ENCODE data around the gene KIF15. TPM values are rescaled to one million over a fixed set of nuclear protein-coding genes. Genes with fewer than 3 reads are reported as not detected.

Gene KIF15
- total and polyA plus RNA-seq, 4 experiments from 2014 or later, result 0.19 to 0.38 TPM; not detected in 2

- Histone ChIP-seq H3K36me3 (ENCODE audit: insufficient read depth, low read length) (no peaks in the 10 kb centered on the region), H3K4me3 (ENCODE audit: low read length in 2 of 2) (no peak overlapping the region), H3K27me3 (ENCODE audit: insufficient read depth, low read length) (no peaks in the 10 kb centered on the region), H3K4me1 (ENCODE audit: insufficient read depth, low read length) (peaks cover 40% of the 10 kb centered on the region), H3K27ac (ENCODE audit: low read depth, low read length) (peak overlapping the region; percentile 24), H3K9me3 (ENCODE audit: control insufficient read depth in 1 of 2, low read length in 2 of 2) (no peaks in the 10 kb centered on the region)
- peak overlapping the region in 7 of 8 donors; percentile 54 to 71 (median 68) for H3K4me3 Mint-ChIP-seq
- intact Hi-C loops (cut with micrococcal nuclease), result no loop called here
- H3K36me3 Mint-ChIP-seq, result peaks cover 7% of the 10 kb centered on the region in 2 donors
- H3K4me1 Mint-ChIP-seq, result peaks cover 27 to 60% (median 46%) of the 10 kb centered on the region in 4 donors
- DNase-seq, result peak in 4 of 5 donors; percentile 18 to 30 (median 24)
- ChIA-PET POLR2A (ENCODE audit: partially characterized antibody) (interaction anchor here (1.0 to 1.1 kb wide), 2 partner anchors 104 to 355 kb away, joined by 3 read pairs; partner anchors contain the start of gene KIAA1143), CTCF (ENCODE audit: partially characterized antibody) (no interaction called here)
- H3K9me3 Mint-ChIP-seq, result no peaks in the 10 kb centered on the region
- H3K27ac Mint-ChIP-seq, result peak overlapping the region; percentile 76 to 93 (median 90)
- H3K27me3 Mint-ChIP-seq, result no peaks in the 10 kb centered on the region
Observed at GRCh38 chr3:44865272-44866035, 103.9 kb downstream of the KIF15 start.

GRCh38 chr3:44867421-44868111 is 106.0 kb downstream of the KIF15 start:
- Mint-ChIP-seq H3K27ac (peak overlapping the region in 4 of 7 donors; percentile 10 to 90 (median 70)), H3K4me3 (no peak overlapping the region), H3K9me3 (no peaks in the 10 kb centered on the region), H3K36me3 (peaks cover 4 to 7% of the 10 kb centered on the region in 2 donors), H3K27me3 (no peaks in the 10 kb centered on the region), H3K4me1 (peaks cover 24 to 51% (median 40%) of the 10 kb centered on the region in 4 donors)
- H3K36me3 ChIP-seq (ENCODE audit: insufficient read depth, low read length), result no peaks in the 10 kb centered on the region
- POLR2A ChIA-PET (ENCODE audit: partially characterized antibody), result interaction anchor here (0.9 to 1.0 kb wide), 2 partner anchors 138 to 357 kb away, joined by 3 read pairs; no protein-coding TSS in a partner anchor
- H3K4me3 ChIP-seq (ENCODE audit: low read length in 2 of 2), result no peak overlapping the region
- peaks cover 32% of the 10 kb centered on the region for H3K4me1 ChIP-seq (ENCODE audit: insufficient read depth, low read length)
- no peaks in the 10 kb centered on the region for H3K27me3 ChIP-seq (ENCODE audit: insufficient read depth, low read length)
- intact Hi-C loops (cut with micrococcal nuclease), result no loop called here
- H3K9me3 ChIP-seq (ENCODE audit: control insufficient read depth in 1 of 2, low read length in 2 of 2), result no peaks in the 10 kb centered on the region
- H3K27ac ChIP-seq (ENCODE audit: low read depth, low read length), result no peak overlapping the region
- no peak for DNase-seq
- CTCF ChIA-PET (ENCODE audit: partially characterized antibody), result interaction anchor here (2.0 kb wide), 1 partner anchor 45 kb away, joined by 5 read pairs; no protein-coding TSS in a partner anchor

DNA sequence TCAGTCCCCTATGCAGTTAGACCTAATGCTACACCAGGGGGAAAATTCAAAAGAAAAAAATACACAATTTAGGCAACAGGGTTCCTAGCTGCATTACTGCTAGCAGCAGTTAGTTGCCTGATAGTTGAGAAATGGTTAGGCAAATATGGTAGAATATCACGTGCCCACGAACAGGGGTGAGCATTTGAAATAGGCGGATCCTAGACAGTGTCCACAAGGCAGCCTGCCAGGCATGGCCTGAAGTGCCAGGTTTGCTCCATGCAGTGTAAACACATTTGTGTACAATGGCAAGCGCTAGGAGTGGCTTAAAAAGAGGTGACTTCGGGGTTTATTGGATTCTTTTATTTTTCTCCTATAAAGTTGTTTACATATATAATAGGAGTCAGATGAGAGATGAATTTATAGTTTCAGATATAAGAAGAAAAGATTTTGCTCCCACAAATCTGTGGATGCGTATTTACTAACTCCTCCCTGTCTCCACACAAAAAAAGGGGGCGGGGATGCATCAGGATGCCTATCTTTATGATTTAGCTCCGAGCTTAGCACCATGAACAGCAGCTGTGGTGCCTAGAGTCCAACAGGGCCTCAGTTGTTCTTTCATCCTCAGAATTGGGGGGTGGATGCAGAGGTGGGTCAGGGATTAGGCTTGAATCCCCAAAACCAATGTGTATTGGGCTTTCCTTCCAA is 108.9 kb downstream of the KIF15 start:
- peaks cover 12 to 23% (median 19%) of the 10 kb centered on the region in 4 donors for H3K4me1 Mint-ChIP-seq
- H3K27me3 Mint-ChIP-seq, result no peaks in the 10 kb centered on the region
- H3K9me3 Mint-ChIP-seq, result no peaks in the 10 kb centered on the region
- intact Hi-C loops (cut with micrococcal nuclease), result no loop called here
- peaks cover 10% of the 10 kb centered on the region for H3K4me1 ChIP-seq (ENCODE audit: insufficient read depth, low read length)
- no peak overlapping the region for H3K27ac Mint-ChIP-seq
- H3K27ac ChIP-seq (ENCODE audit: low read depth, low read length), result no peak overlapping the region
- no peaks in the 10 kb centered on the region for H3K9me3 ChIP-seq (ENCODE audit: control insufficient read depth in 1 of 2, low read length in 2 of 2)
- no peaks in the 10 kb centered on the region for H3K36me3 ChIP-seq (ENCODE audit: insufficient read depth, low read length)
- POLR2A ChIA-PET (ENCODE audit: partially characterized antibody), result no interaction called here
- H3K36me3 Mint-ChIP-seq, result peaks cover 1 to 7% of the 10 kb centered on the region in 2 donors
- no peak for DNase-seq
- no peak overlapping the region for H3K4me3 Mint-ChIP-seq
- no peak overlapping the region for H3K4me3 ChIP-seq (ENCODE audit: low read length in 2 of 2)
- H3K27me3 ChIP-seq (ENCODE audit: insufficient read depth, low read length), result no peaks in the 10 kb centered on the region
- CTCF ChIA-PET (ENCODE audit: partially characterized antibody), result no interaction called here

DNA sequence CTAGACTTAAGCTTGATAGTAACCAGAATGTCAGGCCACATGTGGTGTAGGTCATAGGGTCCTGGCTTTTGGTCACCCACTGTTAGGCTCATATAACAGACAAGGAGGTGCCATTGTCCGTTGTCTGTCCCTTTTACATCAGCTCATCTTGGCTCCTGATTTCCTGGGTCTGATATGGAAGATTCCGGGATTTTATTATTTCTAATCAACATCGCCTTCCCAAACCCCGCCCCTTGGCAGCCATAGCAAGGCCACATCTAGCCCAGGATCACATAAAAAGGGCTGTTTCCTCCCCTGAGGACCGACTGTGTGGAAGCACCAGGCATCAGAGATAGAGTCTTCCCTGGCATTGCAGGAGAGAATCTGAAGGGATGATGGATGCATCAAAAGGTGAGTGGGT is 112.7 kb downstream of the KIF15 start, which contains the start of gene TGM4:
TGM4 (plus strand) TSS at position 301 of the 400 bp plus-strand sequence; CDS start at position 372, 71 bp downstream.
- H3K4me3 ChIP-seq (ENCODE audit: low read length in 2 of 2), result no peak within 1 kb of the TSS
- ChIA-PET POLR2A (ENCODE audit: partially characterized antibody) (no interaction called here), CTCF (ENCODE audit: partially characterized antibody) (no interaction called here)
- no peaks in the 10 kb centered on the region for H3K4me1 ChIP-seq (ENCODE audit: insufficient read depth, low read length)
- DNase-seq, result no peak
- H3K36me3 ChIP-seq (ENCODE audit: insufficient read depth, low read length), result no peaks in the 10 kb centered on the region
- intact Hi-C loops (cut with micrococcal nuclease), result no loop called here
- H3K36me3 Mint-ChIP-seq, result no peaks in the 10 kb centered on the region
- H3K4me1 Mint-ChIP-seq, result peaks cover 0 to 2% (median 0%) of the 10 kb centered on the region in 4 donors
- H3K27me3 ChIP-seq (ENCODE audit: insufficient read depth, low read length), result no peaks in the 10 kb centered on the region
- no peaks in the 10 kb centered on the region for H3K9me3 ChIP-seq (ENCODE audit: control insufficient read depth in 1 of 2, low read length in 2 of 2)
- H3K27ac ChIP-seq (ENCODE audit: low read depth, low read length), result no peak within 1 kb of the TSS
- H3K9me3 Mint-ChIP-seq, result no peaks in the 10 kb centered on the region
- H3K27me3 Mint-ChIP-seq, result peaks cover 0 to 5% of the 10 kb centered on the region in 2 donors
- no peak within 1 kb of the TSS for H3K27ac Mint-ChIP-seq
- H3K4me3 Mint-ChIP-seq, result no peak within 1 kb of the TSS

- no peak overlapping the region for H3K4me3 Mint-ChIP-seq
- Histone ChIP-seq H3K4me3 (ENCODE audit: low read length in 2 of 2) (no peak overlapping the region), H3K27me3 (ENCODE audit: insufficient read depth, low read length) (no peaks in the 10 kb centered on the region), H3K4me1 (ENCODE audit: insufficient read depth, low read length) (no peaks in the 10 kb centered on the region), H3K27ac (ENCODE audit: low read depth, low read length) (no peak overlapping the region), H3K9me3 (ENCODE audit: control insufficient read depth in 1 of 2, low read length in 2 of 2) (no peaks in the 10 kb centered on the region), H3K36me3 (ENCODE audit: insufficient read depth, low read length) (no peaks in the 10 kb centered on the region)
- no peaks in the 10 kb centered on the region for H3K36me3 Mint-ChIP-seq
- intact Hi-C loops (cut with micrococcal nuclease), result no loop called here
- no peak overlapping the region for H3K27ac Mint-ChIP-seq
- peaks cover 0 to 2% (median 0%) of the 10 kb centered on the region in 4 donors for H3K4me1 Mint-ChIP-seq
- H3K27me3 Mint-ChIP-seq, result peaks cover 0 to 5% of the 10 kb centered on the region in 2 donors
- CTCF ChIA-PET (ENCODE audit: partially characterized antibody), result no interaction called here
- DNase-seq, result no peak
- no peaks in the 10 kb centered on the region for H3K9me3 Mint-ChIP-seq
- POLR2A ChIA-PET (ENCODE audit: partially characterized antibody), result no interaction called here
Observed at GRCh38 chr3:44875596-44875995, 114.0 kb downstream of the KIF15 start.

DNA sequence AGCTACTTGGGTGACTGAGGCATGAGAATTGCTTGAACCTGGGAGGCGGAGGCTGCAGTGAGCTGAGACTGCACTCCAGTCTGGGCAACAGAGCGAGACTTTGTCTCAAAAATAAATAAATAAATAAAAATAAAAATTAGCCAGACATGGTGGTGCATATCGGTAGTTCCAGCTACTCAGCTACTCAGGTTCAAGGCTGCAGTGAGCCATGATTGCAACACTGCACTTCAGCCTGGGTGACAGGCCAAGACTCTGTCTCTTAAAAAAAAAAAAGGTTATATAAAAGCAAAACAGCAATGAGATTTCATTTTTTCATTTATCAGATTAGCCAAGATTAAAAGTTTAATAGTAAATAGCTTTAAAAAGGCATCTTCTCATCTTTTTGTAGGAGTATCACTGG is 115.7 kb downstream of the KIF15 start:
- Histone ChIP-seq H3K4me1 (ENCODE audit: insufficient read depth, low read length) (no peaks in the 10 kb centered on the region), H3K9me3 (ENCODE audit: control insufficient read depth in 1 of 2, low read length in 2 of 2) (no peaks in the 10 kb centered on the region), H3K4me3 (ENCODE audit: low read length in 2 of 2) (no peak overlapping the region), H3K36me3 (ENCODE audit: insufficient read depth, low read length) (no peaks in the 10 kb centered on the region), H3K27me3 (ENCODE audit: insufficient read depth, low read length) (no peaks in the 10 kb centered on the region), H3K27ac (ENCODE audit: low read depth, low read length) (no peak overlapping the region)
- ChIA-PET POLR2A (ENCODE audit: partially characterized antibody) (no interaction called here), CTCF (ENCODE audit: partially characterized antibody) (interaction anchor here (0.8 to 1.3 kb wide), 2 partner anchors 37 to 308 kb away, joined by 4 read pairs; no protein-coding TSS in a partner anchor)
- peaks cover 0 to 2% (median 0%) of the 10 kb centered on the region in 4 donors for H3K4me1 Mint-ChIP-seq
- H3K27ac Mint-ChIP-seq, result no peak overlapping the region
- no peak overlapping the region for H3K4me3 Mint-ChIP-seq
- peaks cover under 1 to 5% of the 10 kb centered on the region in 2 donors for H3K27me3 Mint-ChIP-seq
- H3K36me3 Mint-ChIP-seq, result no peaks in the 10 kb centered on the region
- DNase-seq, result no peak
- H3K9me3 Mint-ChIP-seq, result no peaks in the 10 kb centered on the region
- intact Hi-C loops (cut with micrococcal nuclease), result no loop called here

DNA sequence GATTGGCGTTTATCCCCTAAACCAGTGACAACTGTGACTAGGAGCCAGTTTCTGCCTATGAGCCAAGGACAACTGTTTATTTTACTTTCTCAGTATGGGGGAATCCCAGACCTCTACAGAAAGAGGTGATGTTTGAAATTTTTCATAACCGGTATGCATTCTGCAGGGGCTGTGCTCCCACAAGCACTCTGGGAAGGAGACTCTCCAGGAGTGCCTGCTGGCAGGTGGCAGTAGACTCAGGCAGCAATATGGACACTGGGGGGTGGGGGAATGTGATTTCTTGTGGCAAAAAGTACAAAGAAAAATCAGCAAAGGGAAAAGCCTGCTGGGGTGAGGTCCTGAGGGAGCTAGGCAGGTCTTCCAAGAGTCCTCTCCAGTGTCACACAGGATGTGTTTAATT is 118.7 kb downstream of the KIF15 start:
- H3K9me3 Mint-ChIP-seq, result no peaks in the 10 kb centered on the region
- no peak overlapping the region for H3K4me3 Mint-ChIP-seq
- H3K27ac ChIP-seq (ENCODE audit: low read depth, low read length), result no peak overlapping the region
- no peaks in the 10 kb centered on the region for H3K27me3 ChIP-seq (ENCODE audit: insufficient read depth, low read length)
- peaks cover 0 to 2% (median 0%) of the 10 kb centered on the region in 4 donors for H3K4me1 Mint-ChIP-seq
- H3K36me3 ChIP-seq (ENCODE audit: insufficient read depth, low read length), result no peaks in the 10 kb centered on the region
- DNase-seq, result no peak
- ChIA-PET POLR2A (ENCODE audit: partially characterized antibody) (no interaction called here), CTCF (ENCODE audit: partially characterized antibody) (interaction anchor here (1.5 kb wide), 1 partner anchor 34 kb away, joined by 4 read pairs; no protein-coding TSS in a partner anchor)
- H3K4me3 ChIP-seq (ENCODE audit: low read length in 2 of 2), result no peak overlapping the region
- H3K36me3 Mint-ChIP-seq, result no peaks in the 10 kb centered on the region
- intact Hi-C loops (cut with micrococcal nuclease), result no loop called here
- H3K9me3 ChIP-seq (ENCODE audit: control insufficient read depth in 1 of 2, low read length in 2 of 2), result no peaks in the 10 kb centered on the region
- no peaks in the 10 kb centered on the region for H3K4me1 ChIP-seq (ENCODE audit: insufficient read depth, low read length)
- no peak overlapping the region for H3K27ac Mint-ChIP-seq
- H3K27me3 Mint-ChIP-seq, result peaks cover 5% of the 10 kb centered on the region in 2 donors

Data from CD4-positive, alpha-beta memory T cell (primary cell).